HG03520 (cell line): Measurements from ENCODE around the gene TNRC18.

ENCODE experiments used
- ATAC-seq: cut with Tn5 transposase; IDR thresholded peaks from one replicate; pipeline ENCODE4 v1.9.1; 2021; ENCODE audit warnings: mild to moderate bottlenecking, moderate library complexity; ENCODE audit not compliant: unreplicated experiment

TNRC18 gene

DNA sequence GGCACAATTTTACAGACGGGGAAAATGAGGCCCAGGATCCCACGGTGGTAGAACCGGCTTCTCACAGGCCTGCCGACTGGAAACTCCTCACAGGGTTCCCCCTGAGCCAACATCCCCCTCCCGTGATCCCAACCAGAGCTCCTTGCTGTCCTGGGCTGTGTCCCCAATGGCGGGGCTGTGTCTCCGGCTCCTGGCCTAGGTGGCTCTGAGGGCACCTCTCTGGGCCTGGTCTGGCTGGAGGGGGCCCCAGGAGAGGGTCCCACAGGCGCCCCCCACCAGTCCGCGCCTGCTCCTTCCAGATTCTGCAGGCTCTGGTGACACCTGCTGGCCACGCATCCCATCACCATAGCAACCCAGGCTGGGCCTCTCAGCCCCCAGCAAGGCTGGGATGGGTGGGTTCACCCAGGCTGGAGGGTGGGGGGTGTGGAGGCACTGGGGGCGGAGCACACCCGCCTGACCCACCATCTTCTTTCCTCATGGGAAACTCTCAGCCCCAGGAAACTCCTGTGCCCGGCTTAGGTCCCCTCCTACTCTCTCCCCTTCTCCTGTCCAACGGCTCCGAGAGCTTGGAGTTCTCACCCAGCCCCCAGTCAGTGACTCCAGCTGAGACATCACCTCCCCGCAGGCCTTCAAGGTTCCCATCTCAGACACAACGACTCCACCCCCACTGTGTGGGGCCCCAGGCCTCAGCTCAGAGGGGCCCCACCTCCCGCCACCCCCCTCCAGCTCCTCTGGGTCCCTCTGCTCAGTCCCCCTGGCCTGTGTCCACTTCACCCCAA, 27.1 kb upstream of the TNRC18 start:
- ATAC-seq = no peak

DNA sequence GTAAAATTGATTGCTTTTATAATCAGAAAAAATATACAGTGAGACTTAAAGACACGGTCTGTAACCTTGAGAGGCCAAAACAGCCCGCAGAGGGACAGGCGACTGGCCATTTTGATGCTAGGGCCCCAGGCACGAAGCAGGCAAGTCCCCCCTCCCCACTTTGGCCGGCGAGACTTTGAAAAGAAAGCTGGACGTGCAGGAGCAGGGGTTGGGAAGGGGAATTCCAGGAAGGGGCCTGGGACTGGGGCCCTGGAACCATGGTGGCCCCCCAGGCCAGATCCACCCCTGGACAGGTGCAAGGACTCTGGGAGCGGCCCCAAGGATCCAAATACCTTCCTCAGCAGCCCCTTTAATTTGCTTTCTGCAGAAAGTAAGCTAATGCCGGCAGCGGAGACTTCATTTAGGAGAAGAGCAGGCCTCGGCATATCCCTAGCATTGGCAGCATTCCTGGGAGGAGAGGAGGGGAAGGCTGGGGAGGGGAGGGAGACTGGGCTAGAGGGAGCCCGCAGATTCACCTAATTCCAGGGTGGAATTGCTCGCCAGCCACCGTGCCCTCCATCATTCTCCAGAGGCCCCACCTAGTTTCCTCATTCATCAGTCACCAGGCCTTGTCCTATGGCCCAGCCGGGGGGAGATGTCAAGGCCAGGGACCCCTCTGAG, 24.9 kb upstream of the TNRC18 start:
- no peak for ATAC-seq

DNA sequence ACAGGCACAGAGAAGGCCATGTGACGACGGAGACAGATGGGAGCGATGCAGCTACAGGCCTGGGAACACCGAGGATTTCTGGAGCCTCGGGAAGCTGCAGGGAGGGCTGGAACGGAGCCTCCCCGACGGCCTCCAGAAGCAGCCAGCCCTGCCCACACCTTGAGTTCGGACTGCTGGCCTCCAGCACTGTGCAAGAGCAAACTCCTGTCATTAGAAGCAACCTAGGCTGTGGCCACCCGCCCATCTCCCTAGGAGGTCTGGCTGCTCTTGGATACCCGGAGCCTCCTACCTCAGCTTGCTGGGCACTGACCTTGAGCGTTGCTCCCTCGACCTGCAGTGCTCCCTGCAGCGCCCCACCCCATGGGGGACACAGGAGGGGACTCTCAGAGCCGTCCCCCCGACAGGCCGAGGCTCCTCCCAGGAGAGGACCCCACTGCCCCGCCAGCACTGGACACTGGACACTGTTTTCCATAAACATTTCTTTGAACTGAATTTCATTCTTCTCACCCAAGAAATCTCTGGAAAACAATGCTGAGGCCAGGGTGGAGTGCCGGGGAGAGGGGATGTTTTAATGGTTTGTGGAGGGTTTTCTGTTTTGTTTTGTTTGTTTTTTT, 22.5 kb upstream of the TNRC18 start:
- ATAC-seq = no peak

DNA sequence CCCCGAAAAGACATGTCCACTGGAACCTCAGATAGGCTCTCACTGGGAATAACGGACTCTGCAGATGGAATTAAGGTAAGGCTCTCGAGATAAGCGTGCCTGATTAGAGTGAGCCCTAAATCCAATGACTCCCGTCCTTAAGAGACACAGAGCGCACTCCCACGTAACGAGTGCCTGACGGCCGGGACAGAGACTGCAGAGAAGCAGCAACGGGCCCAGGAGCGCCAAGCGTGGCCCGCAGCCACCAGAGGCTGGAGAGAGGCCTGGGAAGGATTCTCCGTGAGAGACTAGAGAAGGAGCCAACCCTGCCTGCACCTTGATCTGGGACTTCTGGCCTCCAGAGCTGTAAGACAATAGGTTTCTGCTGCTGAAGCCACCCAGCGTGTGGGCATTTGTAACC, 20.0 kb upstream of the TNRC18 start:
- ATAC-seq = no peak

DNA sequence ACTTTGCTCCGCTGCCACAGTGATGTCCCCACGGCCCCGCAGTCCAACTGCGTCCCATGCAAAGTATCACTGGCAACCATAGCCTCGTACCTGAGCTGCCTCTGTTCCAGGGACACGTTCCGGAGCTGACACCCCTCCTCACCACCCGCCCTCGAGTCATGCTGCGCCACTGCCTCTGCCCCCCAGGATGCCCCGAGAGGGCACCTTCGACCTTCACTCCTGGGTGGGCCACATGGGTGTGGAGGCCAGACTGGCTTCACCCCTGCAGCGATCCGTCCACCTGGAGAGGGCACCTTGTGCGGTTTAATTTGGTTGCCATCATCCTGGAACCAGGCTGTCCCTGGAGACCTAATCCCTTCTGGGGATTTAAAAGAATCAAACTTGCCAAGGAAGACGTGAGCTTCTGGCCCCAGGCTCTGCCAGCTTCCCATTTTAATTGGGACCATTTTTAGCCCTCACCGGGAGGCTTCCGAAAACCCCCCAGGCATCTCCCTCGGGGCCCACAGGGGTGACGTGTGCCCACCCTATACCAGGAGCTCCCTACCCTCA, 19.2 kb upstream of the TNRC18 start:
- no peak for ATAC-seq

DNA sequence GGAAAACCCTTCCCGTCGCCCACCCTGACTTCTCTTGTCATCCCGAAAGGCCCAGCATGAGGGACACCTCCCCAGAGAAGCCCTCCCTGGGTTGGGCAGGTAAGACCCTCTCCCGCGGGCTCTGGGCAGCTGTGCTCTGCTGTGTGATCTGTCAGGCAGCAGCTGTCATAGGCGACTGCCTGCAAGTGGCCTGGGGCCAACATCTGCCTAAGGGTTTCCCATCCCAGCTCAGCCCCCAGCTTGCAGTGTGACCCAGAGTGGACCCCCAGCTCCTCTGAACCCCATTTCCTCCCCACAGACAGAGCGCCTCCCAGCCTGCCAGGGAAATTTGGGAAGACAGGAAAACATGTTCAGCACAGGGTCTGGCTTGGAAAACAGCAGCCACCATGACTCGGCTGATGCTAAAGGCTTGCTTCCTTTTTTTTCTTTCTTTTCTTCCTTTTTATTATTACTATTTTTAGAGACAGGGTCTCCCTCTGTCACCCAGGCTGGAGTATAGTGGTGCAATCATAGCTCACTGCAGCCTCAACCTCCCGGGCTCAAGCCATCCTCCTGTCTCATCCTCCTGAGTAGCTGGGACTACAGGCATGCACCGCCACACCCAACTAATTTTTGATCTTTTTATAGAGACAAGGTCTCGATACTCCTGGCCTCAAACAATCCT, 18.3 kb upstream of the TNRC18 start:
- ATAC-seq = no peak

DNA sequence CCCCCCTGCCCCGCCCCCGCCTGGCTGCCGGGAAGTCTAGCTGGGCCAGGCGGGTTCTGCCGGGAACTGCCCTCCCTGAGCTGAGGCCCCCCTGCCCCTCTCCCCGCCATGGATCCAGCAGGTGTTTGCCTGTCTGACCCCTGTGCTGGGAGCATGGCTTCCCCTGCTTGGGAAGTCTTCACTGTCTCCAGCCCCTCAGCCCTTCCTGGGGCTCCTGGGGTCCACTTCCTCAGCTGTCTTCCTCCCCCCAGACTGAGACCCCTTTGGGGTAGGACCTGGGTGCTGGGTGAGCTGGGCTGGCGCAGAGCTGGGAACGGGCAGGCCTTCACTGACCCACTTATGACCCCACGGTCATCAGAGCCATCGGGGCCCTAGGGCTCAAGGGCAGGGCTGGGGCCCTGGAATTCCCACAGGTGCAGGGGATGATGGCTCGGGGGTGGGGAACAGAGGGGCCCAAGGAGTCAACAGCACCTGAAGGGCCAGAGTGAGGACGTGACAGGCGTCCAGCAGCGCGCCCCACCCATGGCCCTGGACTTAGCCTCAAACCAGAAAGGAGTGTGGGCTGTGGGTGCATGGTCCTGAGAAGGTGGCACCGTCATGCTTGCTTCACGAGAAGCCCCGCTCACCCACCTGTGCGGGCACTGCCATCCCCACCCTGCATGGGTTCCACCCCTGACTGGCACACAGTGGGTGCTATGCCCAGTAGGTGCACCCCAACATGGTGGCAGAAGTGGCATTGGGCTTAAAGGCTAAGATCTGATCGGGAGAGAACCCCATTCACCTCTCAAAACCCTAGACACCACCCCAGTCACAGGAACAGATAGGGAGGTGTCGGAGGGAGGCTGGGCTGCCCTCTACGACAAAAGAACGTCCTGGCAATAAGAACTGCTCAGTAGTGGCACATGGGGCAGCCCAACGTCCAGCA, 16.2 kb upstream of the TNRC18 start:
- ATAC-seq = no peak

DNA sequence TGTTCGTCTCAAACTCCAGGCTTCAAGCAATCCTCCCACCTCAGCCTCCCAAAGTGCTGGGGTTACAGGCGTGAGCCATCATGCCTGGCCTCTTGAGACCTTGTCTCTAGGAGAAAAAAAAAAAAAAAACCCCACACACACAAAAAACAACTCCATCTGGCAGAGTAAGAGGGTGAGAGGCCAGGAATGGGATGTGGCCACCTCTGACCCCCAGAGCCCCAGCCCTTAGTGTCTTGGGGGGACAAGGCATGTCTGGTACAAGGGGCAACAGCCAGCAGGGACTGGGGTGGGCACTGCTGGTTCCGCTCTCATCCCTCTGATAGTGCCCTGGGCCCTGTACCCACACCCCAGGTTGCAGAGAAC, 15.6 kb upstream of the TNRC18 start:
- ATAC-seq = no peak

DNA sequence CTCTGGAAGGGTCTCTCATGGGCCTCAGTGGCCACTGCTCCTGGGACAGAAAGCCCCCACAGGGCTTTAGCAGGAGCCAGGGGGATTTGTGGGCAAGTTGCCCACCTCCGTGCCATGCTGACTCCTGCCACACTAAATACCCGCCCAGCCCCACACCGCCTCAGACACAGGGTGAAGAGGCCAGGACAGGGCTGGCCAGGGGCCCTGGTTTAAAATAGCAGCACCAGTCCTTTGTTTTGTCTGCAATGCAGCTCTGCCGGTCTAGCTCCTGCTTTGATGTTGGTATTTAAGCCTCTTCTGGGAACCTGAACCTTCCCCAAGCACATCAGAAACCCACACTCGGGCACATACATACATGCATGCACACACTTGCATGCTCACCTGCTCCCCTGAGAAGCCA, 14.4 kb upstream of the TNRC18 start:
- ATAC-seq = no peak

DNA sequence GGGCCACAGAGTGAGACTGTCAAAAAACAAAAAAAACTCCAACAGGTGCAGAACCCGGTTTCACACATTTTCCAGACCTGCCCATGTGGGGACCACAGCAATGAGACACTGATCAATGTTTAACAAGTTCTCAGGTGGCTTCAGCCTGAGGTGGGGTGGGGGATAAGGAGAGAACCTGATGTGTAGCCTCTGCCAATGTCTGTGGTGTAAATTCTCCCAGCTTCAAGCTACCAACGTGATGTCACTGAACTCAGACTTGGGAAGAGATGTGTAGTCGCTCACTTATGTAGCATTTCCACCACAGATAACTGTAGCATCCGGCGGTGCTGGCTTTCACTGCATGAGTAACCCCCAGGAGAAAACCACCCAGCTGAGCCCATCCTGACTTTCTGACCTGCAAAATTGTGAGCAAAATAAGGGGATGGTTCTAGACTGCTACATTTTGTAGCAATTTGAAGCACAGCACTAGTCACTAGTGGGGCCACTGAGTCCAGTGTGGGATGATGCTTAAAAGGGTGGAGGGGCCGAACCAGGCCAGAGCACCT, 13.8 kb upstream of the TNRC18 start:
- ATAC-seq = no peak

DNA sequence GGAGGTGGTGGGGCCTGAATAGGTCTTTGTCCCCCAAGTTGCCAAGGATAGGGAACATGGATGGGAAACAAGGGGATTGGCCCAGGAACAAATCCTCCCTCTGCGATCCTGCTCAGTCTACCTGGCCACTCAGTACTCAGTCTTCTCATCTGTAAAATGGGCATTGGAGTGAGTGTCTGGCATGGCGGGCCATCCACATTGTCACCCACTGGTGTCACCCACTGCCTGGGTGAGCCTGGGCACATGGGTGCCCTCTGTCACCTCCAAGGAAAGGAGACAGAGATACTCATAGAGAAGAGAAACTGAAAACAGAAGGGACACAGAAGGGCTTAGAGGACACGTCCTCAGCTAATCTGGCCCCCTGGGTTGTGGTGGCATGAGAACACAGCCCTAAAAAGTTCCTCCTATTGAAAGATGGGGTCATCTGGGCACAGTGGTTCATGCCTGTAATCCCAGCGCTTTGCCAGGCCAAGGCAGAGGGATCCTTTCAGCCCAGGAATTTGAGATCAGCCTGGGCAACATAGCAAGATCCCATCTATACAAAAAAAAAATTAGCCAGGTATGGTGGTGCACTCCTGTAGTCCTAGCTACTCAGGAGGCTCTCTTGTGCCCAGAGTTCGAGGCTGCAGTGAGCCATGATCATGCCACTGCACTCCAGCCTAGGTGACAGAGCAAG, 12.5 kb upstream of the TNRC18 start:
- ATAC-seq = no peak

DNA sequence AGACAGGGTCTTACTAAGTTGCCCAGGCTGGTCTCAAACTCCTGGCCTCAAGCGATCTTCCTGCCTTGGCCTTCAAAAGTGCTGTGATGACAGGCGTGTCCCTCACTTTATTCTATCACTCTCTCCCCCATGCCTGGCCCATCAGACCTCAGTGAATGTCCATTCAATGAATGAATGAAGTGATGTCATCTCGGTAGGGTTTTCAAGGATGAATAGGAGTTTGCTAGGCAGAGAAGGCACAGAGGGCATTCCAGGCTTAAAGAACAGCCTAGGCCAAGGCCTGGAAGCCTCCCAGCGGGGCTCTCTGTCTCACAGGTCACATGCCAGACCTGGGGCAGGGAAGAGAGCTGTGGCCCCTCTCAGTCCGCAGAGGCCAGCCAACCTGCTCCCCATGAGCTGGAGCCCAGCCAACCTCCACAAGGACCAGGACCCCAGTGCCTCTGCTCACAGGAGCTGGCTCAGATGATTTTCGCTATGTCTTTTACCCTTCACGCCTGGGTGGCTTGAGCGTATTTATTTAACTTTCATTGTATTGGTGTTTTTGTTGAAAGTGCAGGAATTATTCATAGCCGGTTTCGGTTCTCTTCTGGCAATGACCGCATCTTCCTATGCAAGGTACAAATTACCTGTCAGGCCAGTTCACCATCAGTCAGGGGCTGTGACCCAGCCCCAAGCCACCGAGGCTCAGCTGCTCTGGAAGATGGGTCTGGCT, 11.8 kb upstream of the TNRC18 start:
- no peak for ATAC-seq

DNA sequence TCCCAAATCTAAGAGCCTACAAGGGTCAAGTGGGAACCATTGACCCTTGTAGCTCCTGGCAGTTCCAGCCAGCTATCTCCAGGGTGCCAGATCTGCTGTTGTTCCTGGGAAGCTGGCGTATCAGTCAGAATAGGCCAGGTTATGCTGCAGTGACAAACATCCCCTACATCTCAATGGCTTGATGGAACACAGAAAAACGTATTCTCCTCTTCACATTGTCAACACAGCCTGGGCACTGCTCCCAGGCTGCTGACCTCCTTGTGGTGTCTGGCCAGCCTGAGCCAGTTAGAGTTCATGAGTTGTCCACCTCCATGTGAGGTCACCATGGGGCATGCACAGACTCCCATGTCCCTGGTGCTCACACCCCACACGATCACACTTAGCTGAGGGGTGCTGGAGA, 9.5 kb upstream of the TNRC18 start:
- ATAC-seq = no peak

DNA sequence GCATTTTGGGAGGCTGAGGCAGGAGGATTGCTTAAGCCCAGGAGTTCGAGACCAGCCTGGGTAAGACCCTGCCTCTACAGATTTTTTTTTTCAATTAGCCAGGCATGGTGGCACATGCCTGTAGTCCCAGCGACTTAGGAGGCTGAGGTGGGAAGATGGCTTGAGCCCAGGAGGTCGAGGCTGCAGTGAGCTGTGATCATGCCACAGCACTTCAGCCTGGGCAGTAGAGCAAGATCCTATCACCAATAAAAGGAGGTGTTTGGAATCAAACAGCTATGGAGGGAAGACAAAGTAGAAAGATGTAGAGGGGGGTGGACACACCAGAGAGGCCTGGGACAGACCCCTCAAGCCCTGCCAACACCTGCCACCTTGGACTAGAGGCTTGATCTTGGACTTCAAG, 9.1 kb upstream of the TNRC18 start:
- ATAC-seq = no peak

DNA sequence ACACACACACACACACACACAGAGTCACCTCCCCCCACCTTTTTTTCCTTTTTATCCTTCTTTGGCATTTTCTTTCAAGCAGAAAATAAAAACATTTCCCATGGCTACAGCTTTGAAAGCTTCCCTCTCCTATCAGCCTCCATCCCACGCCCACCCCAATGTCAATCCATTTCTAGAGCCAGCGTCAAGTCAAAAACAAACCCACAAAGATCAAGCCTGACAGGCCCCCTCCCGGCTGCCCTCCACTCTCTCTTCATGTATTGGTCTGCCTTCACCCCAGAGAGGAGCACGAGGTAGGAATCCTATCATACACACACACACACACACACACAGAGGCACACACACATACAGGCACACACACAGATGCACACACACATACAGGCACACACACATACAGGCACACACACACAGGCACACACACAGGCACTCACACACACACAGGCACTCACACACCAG, 8.0 kb upstream of the TNRC18 start:
- ATAC-seq = no peak

DNA sequence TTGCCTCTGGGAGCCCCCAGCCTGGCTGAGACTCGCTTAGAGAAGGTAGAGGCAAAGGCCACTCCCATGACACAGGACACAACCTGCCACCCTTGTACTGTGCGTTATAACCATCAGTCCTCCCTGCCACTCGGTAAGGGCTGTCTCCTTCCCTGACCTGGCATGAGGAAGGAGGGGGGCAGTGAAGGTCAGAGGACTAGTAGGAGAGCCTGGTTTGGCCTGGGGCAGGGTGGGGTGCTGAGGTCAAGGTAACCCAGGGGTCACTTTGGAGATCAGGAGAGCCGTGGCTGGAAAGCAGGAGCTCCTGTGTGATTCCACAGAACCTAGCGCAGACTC, 6.9 kb upstream of the TNRC18 start:
- ATAC-seq = no peak

DNA sequence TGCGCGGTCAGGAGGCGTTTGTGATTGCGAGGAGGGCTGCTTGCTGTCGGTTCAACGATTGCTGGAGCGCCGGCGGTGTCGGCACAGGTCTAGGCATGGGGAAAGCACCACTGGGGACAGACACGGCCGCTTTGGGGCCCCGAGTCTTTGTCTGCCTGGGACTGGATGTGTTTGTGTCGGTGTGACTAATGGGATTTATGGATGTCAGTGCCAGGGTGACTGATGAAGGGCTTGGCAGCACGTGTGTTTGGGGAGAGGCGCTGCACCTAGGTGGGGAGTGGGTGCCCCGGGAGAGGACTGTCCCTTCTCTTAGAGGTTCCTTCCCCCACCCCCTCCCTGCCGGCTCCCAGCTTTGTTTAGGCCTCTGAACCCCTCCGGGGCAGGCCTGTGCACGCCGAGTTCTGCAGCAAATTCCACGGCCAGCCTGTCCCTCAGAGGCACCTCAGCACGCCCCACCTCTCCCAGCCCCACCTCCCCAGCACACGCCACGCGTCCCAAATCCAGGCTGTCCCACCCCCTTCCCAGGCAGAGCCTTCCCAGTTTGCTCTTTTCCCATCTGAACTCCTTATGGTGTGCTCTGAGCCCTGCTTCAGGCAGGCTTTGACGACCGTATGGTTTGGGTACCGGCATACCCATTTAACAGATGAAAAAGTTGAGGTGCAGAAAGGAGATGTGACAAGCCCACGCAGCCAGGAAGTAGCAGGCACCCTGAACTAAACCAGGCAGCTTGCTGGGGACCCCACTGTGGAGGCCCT, 6.4 kb upstream of the TNRC18 start:
- ATAC-seq = no peak

DNA sequence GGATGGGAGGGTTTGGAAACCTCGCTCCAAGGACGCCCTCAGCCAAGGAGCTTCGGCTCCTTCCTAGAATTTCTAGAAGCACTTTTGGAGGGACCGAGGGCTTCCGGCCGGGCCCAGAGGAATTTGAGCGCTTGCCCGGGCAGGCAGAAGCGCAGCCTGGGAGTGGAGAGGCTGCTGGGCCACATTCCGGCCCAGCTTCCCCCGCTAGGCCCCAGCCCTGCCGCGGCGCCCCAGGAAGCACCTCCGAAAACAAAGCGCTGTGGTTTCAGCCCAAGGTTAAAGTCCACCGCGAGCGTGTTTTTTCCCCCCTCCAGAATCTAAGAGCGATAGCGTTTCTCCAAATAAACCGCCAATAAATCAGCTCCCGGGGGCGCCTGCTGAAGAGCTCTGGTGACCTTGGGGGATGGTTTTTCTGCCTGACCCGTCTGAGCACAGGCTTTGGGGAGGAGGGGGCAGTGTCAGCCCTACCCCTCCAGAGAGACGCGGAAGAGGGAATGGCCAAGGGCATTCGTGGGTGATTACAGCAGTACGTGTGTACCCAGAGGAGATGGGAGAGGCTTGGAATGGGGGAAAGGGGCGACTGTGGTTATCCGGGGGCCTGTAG, 5.7 kb upstream of the TNRC18 start:
- no peak for ATAC-seq
